Measurements from ENCODE around the gene PRDM12. TPM values are rescaled to one million over a fixed set of nuclear protein-coding genes. Genes with fewer than 3 reads are reported as not detected.

Gene PRDM12
- total RNA-seq = not detected in 2 replicates
- 0.04 TPM for polyA plus RNA-seq (2012)

- DNase-seq (ENCODE audit: low read depth) = no peak
Observed at GRCh38 chr9:130664251-130665028, at the start of gene PRDM12. TSS of gene PRDM12 (plus strand) at chr9:130664594. CDS start at chr9:130664654, 60 bp downstream.

GRCh38 chr9:130616451-130616850 lies 47.9 kb upstream of the PRDM12 start:
- DNase-seq (ENCODE audit: low read depth) = no peak

DNA sequence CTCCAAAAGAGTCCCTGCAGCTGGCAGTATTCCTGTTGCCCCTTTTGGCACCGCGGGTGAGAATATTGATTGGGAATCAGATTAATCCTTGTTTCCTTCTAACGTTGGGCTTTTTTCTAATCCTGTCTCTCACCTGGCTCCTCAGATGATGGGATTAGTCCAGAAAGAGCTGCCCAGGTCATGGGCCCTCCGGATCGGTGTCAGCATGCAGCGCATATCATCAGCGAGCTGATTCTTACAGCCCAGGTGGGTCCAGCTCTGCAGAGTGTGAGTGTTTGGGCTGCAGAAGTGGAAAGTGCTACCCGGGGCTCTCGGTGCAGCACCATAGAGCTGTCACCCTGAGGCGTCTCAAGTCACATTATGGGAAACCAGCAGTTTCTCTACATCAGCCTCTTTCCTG lies 40.9 kb upstream of the PRDM12 start:
- DNase-seq (ENCODE audit: low read depth) = no peak

GRCh38 chr9:130624154-130624553 lies 40.2 kb upstream of the PRDM12 start:
- no peak for DNase-seq (ENCODE audit: low read depth)

DNA sequence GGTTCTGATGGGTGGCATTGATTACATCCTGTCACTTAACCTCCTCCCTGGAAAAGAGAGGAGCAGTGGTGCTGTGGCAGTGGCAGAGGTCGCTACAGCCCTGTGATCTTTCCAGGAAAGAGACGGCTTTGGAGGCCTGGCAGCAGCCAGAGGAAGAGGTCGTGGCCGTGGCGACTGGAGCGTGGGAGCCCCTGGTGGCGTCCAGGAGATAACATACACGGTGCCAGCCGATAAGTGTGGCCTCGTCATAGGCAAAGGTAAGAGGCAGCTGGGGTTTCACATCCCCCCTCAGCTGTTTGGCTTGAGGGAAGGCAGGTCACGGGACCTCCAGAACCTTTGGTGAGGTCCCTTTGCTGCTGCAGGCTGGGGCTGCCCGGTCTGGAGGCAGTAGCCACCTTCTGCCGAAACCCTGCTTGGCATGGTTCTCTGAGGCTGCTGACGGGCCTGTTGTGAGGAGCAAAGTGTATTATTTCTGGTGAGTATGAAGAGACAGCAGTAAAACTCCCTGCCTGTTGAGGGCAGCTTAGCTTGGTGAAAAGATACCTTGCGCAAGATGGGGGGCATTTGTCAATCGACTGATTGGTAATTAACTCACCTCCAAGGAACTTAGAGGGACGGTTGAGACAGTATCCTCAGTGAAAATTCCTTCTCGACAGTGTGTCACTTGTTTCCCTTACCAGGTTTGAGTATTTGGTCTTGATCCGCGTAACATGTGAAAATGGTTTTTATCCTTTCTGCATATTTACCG lies 38.0 kb upstream of the PRDM12 start:
- no peak for DNase-seq (ENCODE audit: low read depth)

GRCh38 chr9:130627051-130627450 lies 37.3 kb upstream of the PRDM12 start:
- no peak for DNase-seq (ENCODE audit: low read depth)

DNA sequence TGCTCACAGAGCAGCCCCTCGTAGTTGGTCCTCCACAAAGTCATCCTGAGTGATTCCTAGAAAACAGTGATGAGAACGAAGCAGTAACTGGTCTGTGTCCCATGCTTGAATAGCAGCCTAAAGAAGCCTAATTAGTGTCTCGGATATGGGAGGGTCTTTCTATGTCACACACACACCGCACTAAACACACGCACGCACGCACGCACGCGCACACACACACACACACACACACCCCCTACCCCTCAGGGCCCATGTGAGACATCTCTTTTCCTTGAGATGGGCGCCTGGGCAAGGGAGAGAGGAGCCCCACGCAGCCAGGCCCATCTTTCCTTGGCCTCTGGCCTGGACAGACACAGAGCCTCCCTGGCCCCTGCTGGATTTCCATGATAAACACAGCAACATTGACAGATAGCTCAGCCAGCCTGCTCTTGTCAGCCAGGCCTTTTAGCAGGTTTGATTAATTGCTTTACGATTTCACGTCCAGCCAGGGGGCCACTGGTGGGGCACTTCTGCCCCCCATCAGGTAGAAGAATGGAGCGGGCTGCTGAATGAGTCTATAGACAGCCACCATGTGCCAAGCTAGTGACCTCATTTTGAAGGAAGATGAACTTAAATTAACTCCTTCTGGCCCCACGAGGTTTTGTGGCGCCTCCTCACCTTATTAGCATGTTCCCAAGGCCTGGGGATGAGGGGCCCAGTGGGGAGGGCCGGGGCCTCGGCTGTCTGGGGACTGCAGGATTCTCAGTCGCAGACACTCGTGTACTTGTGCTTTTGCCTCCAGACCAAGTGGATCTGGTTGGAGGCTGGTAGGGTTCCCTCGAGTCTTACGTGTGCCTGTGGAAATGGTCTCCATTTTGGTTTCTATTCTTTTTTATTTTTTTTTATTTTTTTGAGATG lies 36.2 kb upstream of the PRDM12 start:
- no peak for DNase-seq (ENCODE audit: low read depth)

- no peak for DNase-seq (ENCODE audit: low read depth)
Observed at GRCh38 chr9:130629443-130630070, 34.8 kb upstream of the PRDM12 start.

- DNase-seq (ENCODE audit: low read depth) = no peak
Observed at GRCh38 chr9:130630071-130630450, 34.3 kb upstream of the PRDM12 start.

- no peak for DNase-seq (ENCODE audit: low read depth)
Observed at GRCh38 chr9:130630506-130631330, 33.7 kb upstream of the PRDM12 start.

DNA sequence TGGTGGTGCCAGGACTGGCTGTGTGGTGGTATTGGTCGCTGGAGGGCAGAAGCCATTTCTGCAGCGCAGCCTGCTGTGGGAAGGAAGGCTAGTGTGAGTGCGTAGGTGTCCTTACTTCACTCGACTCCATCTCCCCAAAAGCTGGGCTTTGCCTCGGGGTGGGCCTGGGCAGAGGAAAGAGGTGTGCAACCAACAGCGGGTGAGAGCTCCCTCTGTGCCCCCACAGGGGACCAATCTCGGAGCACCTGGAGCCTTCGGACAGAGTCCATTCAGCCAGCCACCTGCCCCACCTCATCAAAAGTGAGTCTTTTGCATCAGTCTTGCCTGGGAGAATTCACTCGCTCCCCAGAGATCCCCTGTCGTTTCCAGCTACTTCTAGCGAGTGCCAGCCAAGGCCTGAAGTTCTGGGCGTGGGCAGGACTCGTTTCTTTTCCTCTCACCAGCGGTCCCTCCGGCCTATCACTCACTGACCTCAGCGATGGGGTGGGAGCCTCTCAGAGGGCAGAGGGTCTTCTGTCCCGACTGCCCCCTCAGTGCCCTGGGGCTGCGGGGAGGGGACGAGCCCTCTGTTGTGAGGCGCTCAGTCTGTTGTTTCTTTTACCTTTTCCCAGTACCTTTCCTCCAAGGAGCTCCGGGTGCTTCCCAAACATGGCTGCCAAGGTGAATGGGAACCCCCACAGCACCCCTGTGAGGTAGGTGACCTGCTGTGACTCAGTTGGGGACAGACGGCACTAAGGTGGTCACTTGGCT lies 32.9 kb upstream of the PRDM12 start:
- no peak for DNase-seq (ENCODE audit: low read depth)

DNA sequence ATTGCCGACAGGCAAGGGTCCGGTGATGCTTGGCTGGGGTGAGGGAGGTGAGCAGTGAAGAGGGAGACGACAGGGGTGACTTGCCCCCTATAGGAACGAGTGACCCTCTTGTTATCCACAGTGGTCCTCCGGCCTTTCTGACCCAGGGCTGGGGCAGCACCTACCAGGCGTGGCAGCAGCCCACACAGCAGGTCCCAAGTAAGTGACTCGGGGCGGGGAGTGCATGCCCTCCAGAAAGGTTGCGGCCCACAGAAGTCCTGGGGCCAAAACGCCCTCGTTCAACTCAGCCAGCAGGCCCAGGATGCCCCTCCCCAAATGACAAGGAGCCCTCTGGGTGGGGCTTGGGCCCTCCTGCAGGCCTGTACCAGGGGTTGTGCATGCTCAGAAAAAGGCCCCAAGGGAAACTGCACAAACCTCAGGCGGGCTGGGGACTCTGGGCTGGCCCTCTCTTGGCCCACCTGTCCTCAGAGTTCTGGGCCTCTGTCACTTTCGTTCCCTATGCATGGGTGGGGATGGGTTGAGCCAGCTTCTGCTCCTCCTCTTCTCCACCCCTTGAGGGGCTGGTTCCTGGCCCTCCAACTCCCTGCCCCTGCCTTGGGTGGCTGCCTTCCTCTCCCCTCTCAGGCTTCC lies 32.2 kb upstream of the PRDM12 start:
- no peak for DNase-seq (ENCODE audit: low read depth)

- no peak for DNase-seq (ENCODE audit: low read depth)
Observed at GRCh38 chr9:130632841-130633240, 31.6 kb upstream of the PRDM12 start.

- DNase-seq (ENCODE audit: low read depth) = no peak
Observed at GRCh38 chr9:130633336-130634190, 30.8 kb upstream of the PRDM12 start.

- no peak for DNase-seq (ENCODE audit: low read depth)
Observed at GRCh38 chr9:130634191-130634768, 30.1 kb upstream of the PRDM12 start.

DNA sequence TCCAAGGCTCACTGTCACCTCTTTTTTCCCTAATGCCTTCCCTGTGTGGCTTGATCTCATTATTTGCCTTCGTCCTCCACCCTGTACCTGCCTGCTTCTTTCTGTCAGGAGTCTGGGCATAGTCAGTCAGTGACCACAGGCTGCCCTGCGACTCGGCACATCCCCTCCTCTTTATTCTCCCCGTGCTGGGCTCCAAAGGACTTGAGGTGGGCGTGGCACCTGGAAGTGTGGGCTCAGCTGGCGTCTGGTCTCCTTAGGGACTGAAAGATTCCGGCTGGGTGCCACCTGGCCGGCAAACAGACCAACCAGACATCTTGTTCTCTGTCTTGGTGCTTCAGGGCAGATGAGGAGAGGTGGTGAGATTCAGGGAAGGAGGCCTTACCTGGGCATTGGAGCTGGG lies 29.6 kb upstream of the PRDM12 start:
- DNase-seq (ENCODE audit: low read depth) = no peak

- DNase-seq (ENCODE audit: low read depth) = no peak
Observed at GRCh38 chr9:130635306-130635705, 29.1 kb upstream of the PRDM12 start.

All from myocyte (in vitro differentiated cells).